Measurements from ENCODE around the gene DIAPH3.

The DIAPH3 gene

GRCh38 chr13:59660582-59660981, 503.1 kb downstream of the DIAPH3 start:
- no peak for TF ChIP-seq CTCF (IDR thresholded peaks at IDR 0.05; ENCODE audit: low read depth, low read length)
- in situ Hi-C loops (cut with HindIII; ENCODE audit: low sequenced_read_pairs) = no loop called here
- DNase-seq (ENCODE audit: low read depth, low spot score) = no peak
- no peak overlapping the region for H3K4me3 ChIP-seq (ENCODE audit: low read depth, low read length)

GRCh38 chr13:59659981-59660380, 503.7 kb downstream of the DIAPH3 start:
- no peak for DNase-seq (ENCODE audit: low read depth, low spot score)
- no peak for TF ChIP-seq CTCF (IDR thresholded peaks at IDR 0.05; ENCODE audit: low read depth, low read length)
- in situ Hi-C loops (cut with HindIII; ENCODE audit: low sequenced_read_pairs) = no loop called here
- no peak overlapping the region for H3K4me3 ChIP-seq (ENCODE audit: low read depth, low read length)

GRCh38 chr13:59658738-59659330, 504.9 kb downstream of the DIAPH3 start:
- in situ Hi-C loops (cut with HindIII; ENCODE audit: low sequenced_read_pairs) = no loop called here
- DNase-seq (ENCODE audit: low read depth, low spot score) = no peak
- H3K4me3 ChIP-seq (ENCODE audit: low read depth, low read length) = no peak overlapping the region
- TF ChIP-seq CTCF (IDR thresholded peaks at IDR 0.05; ENCODE audit: low read depth, low read length) = no peak

- DNase-seq (ENCODE audit: low read depth, low spot score) = no peak
- no peak overlapping the region for H3K4me3 ChIP-seq (ENCODE audit: low read depth, low read length)
- TF ChIP-seq CTCF (IDR thresholded peaks at IDR 0.05; ENCODE audit: low read depth, low read length) = no peak
- in situ Hi-C loops (cut with HindIII; ENCODE audit: low sequenced_read_pairs) = no loop called here
Measured at GRCh38 chr13:59658027-59658737, 505.5 kb downstream of the DIAPH3 start.

GRCh38 chr13:59653916-59654315, 509.8 kb downstream of the DIAPH3 start:
- in situ Hi-C loops (cut with HindIII; ENCODE audit: low sequenced_read_pairs) = no loop called here
- TF ChIP-seq CTCF (IDR thresholded peaks at IDR 0.05; ENCODE audit: low read depth, low read length) = no peak
- no peak for DNase-seq (ENCODE audit: low read depth, low spot score)
- no peak overlapping the region for H3K4me3 ChIP-seq (ENCODE audit: low read depth, low read length)

- in situ Hi-C loops (cut with HindIII; ENCODE audit: low sequenced_read_pairs) = no loop called here
- TF ChIP-seq CTCF (IDR thresholded peaks at IDR 0.05; ENCODE audit: low read depth, low read length) = no peak
Measured at GRCh38 chr13:59651479-59651878, 512.2 kb downstream of the DIAPH3 start.

More at GRCh38 chr13:59651479-59651878, 512.2 kb downstream of the DIAPH3 start:
- no peak overlapping the region for H3K4me3 ChIP-seq (ENCODE audit: low read depth, low read length)
- no peak for DNase-seq (ENCODE audit: low read depth, low spot score)
